H9 (cell line): ENCODE results near the gene GNA12. TPM values are rescaled to one million over a fixed set of nuclear protein-coding genes. Genes with fewer than 3 reads are reported as not detected.
A peak's percentile ranks its signal among the peaks of the same experiment; 100 is the strongest.

Source experiments
- DNase-seq: peaks from one replicate; pipeline ENCODE4 v3.0.0-alpha.2; 2017
- H2AFZ ChIP-seq: one replicate; pipeline ENCODE4 v1.6.1; 2013; ENCODE audit warnings: mild to moderate bottlenecking, low read length, control low read depth, moderate library complexity
- H2AK5ac ChIP-seq: 2 replicates; pipeline ENCODE4 v1.6.1; 2013; ENCODE audit warnings: low read length, control low read depth, mixed read lengths; ENCODE audit not compliant: insufficient read length
- H2BK120ac ChIP-seq: one replicate; pipeline ENCODE4 v1.6.1; 2013; ENCODE audit warnings: low read depth, mild to moderate bottlenecking, low read length, control low read depth, inconsistent platforms; ENCODE audit not compliant: poor library complexity, severe bottlenecking
- H2BK12ac ChIP-seq: 2 replicates; pipeline ENCODE4 v1.6.1; 2013; ENCODE audit warnings: low read length, control low read depth, mixed read lengths, low read depth; ENCODE audit not compliant: insufficient read length
- H2BK15ac ChIP-seq: 2 replicates; pipeline ENCODE4 v1.6.1; 2013; ENCODE audit warnings: low read depth, low read length, control low read depth
- H2BK20ac ChIP-seq: one replicate; pipeline ENCODE4 v1.6.1; 2013; ENCODE audit warnings: low read depth, mild to moderate bottlenecking, low read length, control low read depth, inconsistent platforms; ENCODE audit not compliant: poor library complexity, severe bottlenecking
- H2BK5ac ChIP-seq: 2 replicates; pipeline ENCODE4 v1.6.1; 2013; ENCODE audit warnings: low read length, control low read depth, mixed read lengths; ENCODE audit not compliant: insufficient read length
- H3K14ac ChIP-seq: 2 replicates; pipeline ENCODE4 v1.6.1; 2013; ENCODE audit warnings: low read length, control low read depth; ENCODE audit not compliant: insufficient read depth
- H3K18ac ChIP-seq: 2 replicates; pipeline ENCODE4 v1.6.1; 2013; ENCODE audit warnings: low read depth, mild to moderate bottlenecking, mixed read lengths, low read length, control low read depth; ENCODE audit not compliant: insufficient read length
- H3K23ac ChIP-seq: 2 replicates; pipeline ENCODE4 v1.6.1; 2013; ENCODE audit warnings: low read length, control low read depth, mixed read lengths, low read depth; ENCODE audit not compliant: insufficient read length
- H3K23me2 ChIP-seq: 2 replicates; pipeline ENCODE4 v1.6.1; 2013; ENCODE audit warnings: low read depth, mild to moderate bottlenecking, mixed read lengths, low read length, control low read depth; ENCODE audit not compliant: insufficient read length, poor library complexity, severe bottlenecking
- H3K27ac ChIP-seq: 2 replicates; pipeline ENCODE4 v1.5.1; 2013; ENCODE audit warnings: low read length, control low read depth, mixed read lengths, low read depth; ENCODE audit not compliant: insufficient read length
- H3K27me3 ChIP-seq: 2 replicates; pipeline ENCODE4 v1.6.1; 2013; ENCODE audit warnings: low read length, control low read depth, inconsistent platforms; ENCODE audit not compliant: insufficient read depth
- H3K4ac ChIP-seq: 2 replicates; pipeline ENCODE4 v1.6.1; 2013; ENCODE audit warnings: low read depth, mild to moderate bottlenecking, control low read depth, inconsistent platforms, low read length, moderate library complexity
- H3K4me1 ChIP-seq: 2 replicates; pipeline ENCODE4 v1.6.1; 2013; ENCODE audit warnings: low read length, control low read depth, inconsistent platforms; ENCODE audit not compliant: insufficient read depth
- H3K4me2 ChIP-seq: 2 replicates; pipeline ENCODE4 v1.6.1; 2013; ENCODE audit warnings: low read length, control low read depth, mixed read lengths; ENCODE audit not compliant: insufficient read length, insufficient read depth
- H3K56ac ChIP-seq: 2 replicates; pipeline ENCODE4 v1.6.1; 2013; ENCODE audit warnings: low read depth, mild to moderate bottlenecking, mixed read lengths, low read length, control low read depth; ENCODE audit not compliant: insufficient read length
- H3K79me1 ChIP-seq: 2 replicates; pipeline ENCODE4 v1.6.1; 2013; ENCODE audit warnings: low read depth, mild to moderate bottlenecking, moderate library complexity, low read length, control low read depth, inconsistent platforms; ENCODE audit not compliant: insufficient read depth, poor library complexity, severe bottlenecking
- H3K79me2 ChIP-seq: 2 replicates; pipeline ENCODE4 v1.6.1; 2013; ENCODE audit warnings: low read length, control low read depth, inconsistent platforms; ENCODE audit not compliant: insufficient read depth
- H3K9ac ChIP-seq: 2 replicates; pipeline ENCODE4 v1.6.1; 2013; ENCODE audit warnings: low read length, control low read depth, mixed read lengths; ENCODE audit not compliant: insufficient read length; ENCODE audit errors: extremely low read depth
- H3K9me3 ChIP-seq: one replicate; pipeline ENCODE4 v1.6.1; 2013; ENCODE audit warnings: low read depth, low read length, inconsistent platforms; ENCODE audit not compliant: control insufficient read depth
- H3T11ph ChIP-seq: one replicate; pipeline ENCODE4 v1.6.1; 2013; ENCODE audit warnings: mild to moderate bottlenecking, low read length, control low read depth, inconsistent platforms
- H4K20me1 ChIP-seq: one replicate; pipeline ENCODE4 v1.6.1; 2013; ENCODE audit not compliant: control insufficient read depth, insufficient read length, insufficient read depth
- H4K5ac ChIP-seq: 2 replicates; pipeline ENCODE4 v1.6.1; 2013; ENCODE audit warnings: low read depth, mild to moderate bottlenecking, mixed read lengths, low read length, control low read depth; ENCODE audit not compliant: insufficient read length
- H4K8ac ChIP-seq: replicated peaks from 2 replicates; pipeline ENCODE4 v1.6.1; 2013; ENCODE audit warnings: low read length, control low read depth, mixed read lengths, low read depth; ENCODE audit not compliant: insufficient read length
- H4K91ac ChIP-seq: 2 replicates; pipeline ENCODE4 v1.6.1; 2013; ENCODE audit warnings: low read depth, mild to moderate bottlenecking, moderate library complexity, mixed read lengths, low read length, control low read depth; ENCODE audit not compliant: insufficient read length
- H3K27ac Mint-ChIP-seq, 3 experiments: 2 replicates in 2 of 3; 3 replicates in 1 of 3; pipeline ENCODE4 v1.8.0; 2020 to 2021; ENCODE audit warnings: mixed read lengths in 3 of 3, mild to moderate bottlenecking in 1 of 3, moderate library complexity in 1 of 3
- H3K27me3 Mint-ChIP-seq: 2 replicates; pipeline ENCODE4 v1.8.0; 2021; ENCODE audit warnings: low read depth, mild to moderate bottlenecking, moderate library complexity, mixed read lengths
- H3K36me3 Mint-ChIP-seq, 3 experiments: 2 replicates in 2 of 3; 3 replicates in 1 of 3; pipeline ENCODE4 v1.8.0; 2020 to 2021; ENCODE audit warnings: low read depth in 3 of 3, mixed read lengths in 3 of 3; ENCODE audit not compliant: insufficient read depth in 1 of 3
- H3K4me1 Mint-ChIP-seq, 2 experiments: 2 replicates each; pipeline ENCODE4 v1.8.0; 2020; ENCODE audit warnings: mixed read lengths in 2 of 2
- H3K4me3 Mint-ChIP-seq, 2 experiments: 2 replicates in 1 of 2; 3 replicates in 1 of 2; pipeline ENCODE4 v1.8.0; 2020 to 2021; ENCODE audit warnings: mild to moderate bottlenecking in 2 of 2, mixed read lengths in 2 of 2, moderate library complexity in 1 of 2
- H3K9me3 Mint-ChIP-seq, 2 experiments: 2 replicates in 1 of 2; 3 replicates in 1 of 2; pipeline ENCODE4 v1.8.0; 2020; ENCODE audit warnings: mild to moderate bottlenecking in 2 of 2, mixed read lengths in 2 of 2, moderate library complexity in 1 of 2
- WGBS: extraction: QIAGEN DNeasy Blood & Tissue Kit; methylation state at CpG from one replicate; pipeline ENCODE4 v1.1.7; 2013; ENCODE audit warnings: missing lambda C conversion rate, low lambda C conversion rate, mixed read lengths; ENCODE audit not compliant: insufficient read length; ENCODE audit errors: extremely low coverage; 5-methylcytosine and 5-hydroxymethylcytosine counted together
- total RNA-seq: library from RNA; stranded (reverse); gene quantifications from 2 replicates; pipeline ENCODE4 v1.2.1, GENCODE V29; 2021
- TF ChIP-seq, protein P1 (sequence below): fragments of 200-600 bp; sonication (generic); conservative IDR thresholded peaks from 3 replicates; pipeline ENCODE4 v1.8.0; 2021; ENCODE audit warnings: antibody characterized with exemption, mild to moderate bottlenecking

Gene GNA12
- total RNA-seq, 1 experiment from 2014 or later: 60.2 TPM

GRCh38 chr7:2758673-2759616, 85.2 kb downstream of the GNA12 start:
- Histone ChIP-seq H4K5ac (no peak overlapping the region), H3K56ac (no peak overlapping the region), H2AFZ (no peak overlapping the region), H2BK5ac (no peak overlapping the region), H4K20me1 (no peaks in the 10 kb centered on the region), H2BK120ac (no peak overlapping the region), H3K18ac (no peak overlapping the region), H2BK12ac (no peak overlapping the region), H3K14ac (no peak overlapping the region), H3K27me3 (no peaks in the 10 kb centered on the region), H4K91ac (no peak overlapping the region), H3K4ac (no peak overlapping the region), H3T11ph (no peak overlapping the region), H2BK15ac (no peak overlapping the region), H3K4me1 (0 out of 2 replicates have a peak, but pooled peaks cover 2% of the 10 kb centered on the region), H4K8ac (no peak overlapping the region), H3K9ac (no peak overlapping the region), H3K79me1 (peaks cover 5% of the 10 kb centered on the region), H3K4me2 (no peak overlapping the region), H2BK20ac (no peak overlapping the region), H3K9me3 (no peaks in the 10 kb centered on the region), H2AK5ac (no peak overlapping the region), H3K23ac (peak overlapping the region; percentile 42), H3K27ac (no peak overlapping the region), H3K23me2 (no peaks in the 10 kb centered on the region), H3K79me2 (peaks cover 5% of the 10 kb centered on the region; the same call in 1 of the 2 replicates)
- H3K27ac Mint-ChIP-seq: peak overlapping the region in 2 of 3 experiments; percentile 75 to 92; a peak in 3 of 7 replicates
- peaks cover 2% of the 10 kb centered on the region; the same call in 1 of the 2 replicates for H3K27me3 Mint-ChIP-seq
- no CpG with 5 or more reads among the region's 18 CpGs for WGBS
- no peak overlapping the region for H3K4me3 Mint-ChIP-seq
- TF ChIP-seq, protein P1, sequence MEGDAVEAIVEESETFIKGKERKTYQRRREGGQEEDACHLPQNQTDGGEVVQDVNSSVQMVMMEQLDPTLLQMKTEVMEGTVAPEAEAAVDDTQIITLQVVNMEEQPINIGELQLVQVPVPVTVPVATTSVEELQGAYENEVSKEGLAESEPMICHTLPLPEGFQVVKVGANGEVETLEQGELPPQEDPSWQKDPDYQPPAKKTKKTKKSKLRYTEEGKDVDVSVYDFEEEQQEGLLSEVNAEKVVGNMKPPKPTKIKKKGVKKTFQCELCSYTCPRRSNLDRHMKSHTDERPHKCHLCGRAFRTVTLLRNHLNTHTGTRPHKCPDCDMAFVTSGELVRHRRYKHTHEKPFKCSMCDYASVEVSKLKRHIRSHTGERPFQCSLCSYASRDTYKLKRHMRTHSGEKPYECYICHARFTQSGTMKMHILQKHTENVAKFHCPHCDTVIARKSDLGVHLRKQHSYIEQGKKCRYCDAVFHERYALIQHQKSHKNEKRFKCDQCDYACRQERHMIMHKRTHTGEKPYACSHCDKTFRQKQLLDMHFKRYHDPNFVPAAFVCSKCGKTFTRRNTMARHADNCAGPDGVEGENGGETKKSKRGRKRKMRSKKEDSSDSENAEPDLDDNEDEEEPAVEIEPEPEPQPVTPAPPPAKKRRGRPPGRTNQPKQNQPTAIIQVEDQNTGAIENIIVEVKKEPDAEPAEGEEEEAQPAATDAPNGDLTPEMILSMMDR: no peak
- peaks cover 33 to 39% of the 10 kb centered on the region in 2 experiments for H3K4me1 Mint-ChIP-seq
- DNase-seq: no peak
- no peaks in the 10 kb centered on the region for H3K9me3 Mint-ChIP-seq
- H3K36me3 Mint-ChIP-seq: peaks cover 17 to 35% (median 25%) of the 10 kb centered on the region in 3 experiments
